ENCODE measurements around the gene KIF21B.

The KIF21B gene

GRCh38 chr1:200999667-201000066 is 23.8 kb downstream of the KIF21B start:
- H3K27ac ChIP-seq: no peak overlapping the region
- TF ChIP-seq ZFX (IDR thresholded peaks at IDR 0.05; ENCODE audit: borderline replicate concordance) (no peak), CTCF (IDR thresholded peaks at IDR 0.05) (no peak)

- no peak overlapping the region for H3K27ac ChIP-seq
- TF ChIP-seq ZFX (IDR thresholded peaks at IDR 0.05; ENCODE audit: borderline replicate concordance) (no peak), CTCF (IDR thresholded peaks at IDR 0.05) (no peak)
Measured at GRCh38 chr1:200998323-200998722, 25.2 kb downstream of the KIF21B start.

- H3K27ac ChIP-seq: no peak overlapping the region
- TF ChIP-seq ZFX (IDR thresholded peaks at IDR 0.05; ENCODE audit: borderline replicate concordance) (no peak), CTCF (IDR thresholded peaks at IDR 0.05) (no peak)
Measured at GRCh38 chr1:200992382-200993048, 31.0 kb downstream of the KIF21B start.

- TF ChIP-seq ZFX (IDR thresholded peaks at IDR 0.05; ENCODE audit: borderline replicate concordance): no peak
- H3K27ac ChIP-seq: no peak overlapping the region
Measured at GRCh38 chr1:200991097-200991614, 32.4 kb downstream of the KIF21B start.

- TF ChIP-seq ZFX (IDR thresholded peaks at IDR 0.05; ENCODE audit: borderline replicate concordance) (no peak), CTCF (IDR thresholded peaks at IDR 0.05) (no peak)
- H3K27ac ChIP-seq: no peak overlapping the region
Measured at GRCh38 chr1:200990114-200990513, 33.4 kb downstream of the KIF21B start.

GRCh38 chr1:200989337-200989736 is 34.2 kb downstream of the KIF21B start:
- TF ChIP-seq ZFX (IDR thresholded peaks at IDR 0.05; ENCODE audit: borderline replicate concordance) (no peak), CTCF (IDR thresholded peaks at IDR 0.05) (no peak)
- H3K27ac ChIP-seq: no peak overlapping the region

- H3K27ac ChIP-seq: no peak overlapping the region
- TF ChIP-seq ZFX (IDR thresholded peaks at IDR 0.05; ENCODE audit: borderline replicate concordance): no peak
- TF ChIP-seq CTCF (IDR thresholded peaks at IDR 0.05): no peak
Measured at GRCh38 chr1:200988693-200989092, 34.8 kb downstream of the KIF21B start.

- no peak overlapping the region for H3K27ac ChIP-seq
- TF ChIP-seq ZFX (IDR thresholded peaks at IDR 0.05; ENCODE audit: borderline replicate concordance): no peak
- no peak for TF ChIP-seq CTCF (IDR thresholded peaks at IDR 0.05)
Measured at GRCh38 chr1:200985481-200985880, 38.0 kb downstream of the KIF21B start.
